A549 (cell line): ENCODE results near the gene INSM1. TPM values are rescaled to one million over a fixed set of nuclear protein-coding genes. Genes with fewer than 3 reads are reported as not detected.

Experiments
- ATAC-seq, 2 experiments: fragments of 200-7000 bp in 1 of 2; fragments of >200 bp in 1 of 2; cut with Nextera tagmentation in 1 of 2; cut with Tn5 transposase in 1 of 2; 3 replicates each; pipeline versions ENCODE4 v1.8.0 to v1.9.1; 2018 to 2020; ENCODE audit warnings: mild to moderate bottlenecking in 1 of 2, moderate library complexity in 1 of 2
- CTCF ChIA-PET: fragments of 300-600 bp; sonication (Branson Sonifier 250); formaldehyde crosslinking; extraction: SDS; loops from one replicate; lab custom pipeline; 2021; ENCODE audit warnings: antibody characterized with exemption, inconsistent platforms; lab: Yijun Ruan, JAX
- POLR2A ChIA-PET: fragments of 350-600 bp; formaldehyde crosslinking; extraction: SDS; loops from one replicate; lab custom pipeline; 2021; ENCODE audit warnings: antibody characterized with exemption, inconsistent platforms; lab: Yijun Ruan, JAX
- DNase-seq, 2 experiments: peaks; one replicate each; pipeline versions ENCODE4 v3.0.0 to v3.0.0-alpha.2; 2011 to 2016; ENCODE audit warnings: low read depth in 1 of 2, low spot score in 1 of 2
- FAIRE-seq: peaks from 2 replicates; lab custom pipeline; 2011; peaks lifted over from hg19 to GRCh38; lab: Jason Lieb, UNC
- H3K27ac ChIP-seq, 2 experiments: fragments of >200 bp; sonication (Bioruptor Twin); formaldehyde crosslinking; 3 replicates each; pipeline ENCODE4 v1.5.1; 2016 to 2017
- H3K4me1 ChIP-seq: fragments of >200 bp; sonication (Bioruptor Twin); formaldehyde crosslinking; 3 replicates; pipeline ENCODE4 v1.6.1; 2016
- H3K4me2 ChIP-seq: fragments of >200 bp; sonication (Bioruptor Twin); formaldehyde crosslinking; 3 replicates; pipeline ENCODE4 v1.6.1; 2016
- H3K4me3 ChIP-seq: fragments of >200 bp; sonication (Bioruptor Twin); formaldehyde crosslinking; 3 replicates; pipeline ENCODE4 v1.5.1; 2016
- H3K9me3 ChIP-seq: fragments of >200 bp; sonication (Bioruptor Twin); formaldehyde crosslinking; 3 replicates; pipeline ENCODE4 v1.6.1; 2016
- ATOH8 ChIP-seq: fragments of 250-450 bp; sonication (Bioruptor Pico); IDR thresholded peaks from 2 replicates; pipeline ENCODE4 v1.5.0; 2020; ENCODE audit warnings: low read depth, mild to moderate bottlenecking, moderate library complexity
- BHLHE40 ChIP-seq: IDR thresholded peaks from 2 replicates; pipeline ENCODE4 v1.6.1; 2012; ENCODE audit warnings: low read depth, low read length, inconsistent platforms
- CBX2 ChIP-seq: fragments of 200-600 bp; sonication (generic); IDR thresholded peaks from 2 replicates; pipeline ENCODE4 v1.6.1; 2016; ENCODE audit warnings: low read depth, mild to moderate bottlenecking, borderline replicate concordance
- CBX8 ChIP-seq: fragments of 200-600 bp; sonication (generic); IDR thresholded peaks from 2 replicates; pipeline ENCODE4 v1.6.1; 2016
- CHD2 ChIP-seq: fragments of 150-350 bp; IDR thresholded peaks from 2 replicates; pipeline ENCODE4 v1.6.1; 2014; ENCODE audit warnings: low read length; ENCODE audit not compliant: partially characterized antibody
- E2F6 ChIP-seq: IDR thresholded peaks from 2 replicates; pipeline ENCODE4 v1.6.1; 2012; ENCODE audit warnings: low read depth, borderline replicate concordance
- EHMT2 ChIP-seq: fragments of 200-600 bp; sonication (generic); IDR thresholded peaks from 2 replicates; pipeline ENCODE4 v1.6.1; 2016; ENCODE audit warnings: antibody characterized with exemption, low read depth, mild to moderate bottlenecking, moderate library complexity
- HEYL ChIP-seq: fragments of 250-450 bp; sonication (Bioruptor Pico); IDR thresholded peaks from 2 replicates; pipeline ENCODE4 v1.8.0; 2021; ENCODE audit warnings: mild to moderate bottlenecking, moderate library complexity
- HOXB13 ChIP-seq: fragments of 250-450 bp; sonication (Bioruptor Pico); IDR thresholded peaks from 2 replicates; pipeline ENCODE4 v1.5.0; 2020; ENCODE audit warnings: low read depth, mild to moderate bottlenecking, moderate library complexity
- HOXB5 ChIP-seq: fragments of 250-450 bp; sonication (Bioruptor Pico); IDR thresholded peaks from 2 replicates; pipeline ENCODE4 v1.5.0; 2020; ENCODE audit warnings: mild to moderate bottlenecking, moderate library complexity
- JUNB ChIP-seq: fragments of >200 bp; sonication (Bioruptor Twin); formaldehyde crosslinking; IDR thresholded peaks from 2 replicates; pipeline ENCODE4 v1.6.1; 2016
- KDM1A ChIP-seq: fragments of 200-600 bp; sonication (generic); IDR thresholded peaks from 2 replicates; pipeline ENCODE4 v1.6.1; 2016; ENCODE audit warnings: low read depth, mild to moderate bottlenecking
- KDM5A ChIP-seq: fragments of 200-600 bp; sonication (generic); IDR thresholded peaks from 2 replicates; pipeline ENCODE4 v1.6.1; 2016; ENCODE audit warnings: antibody characterized with exemption, mild to moderate bottlenecking
- MAZ ChIP-seq: fragments of 150-350 bp; IDR thresholded peaks from 2 replicates; pipeline ENCODE4 v1.6.1; 2014; ENCODE audit warnings: antibody characterized with exemption, low read depth, low read length, borderline replicate concordance
- NR3C1 ChIP-seq: fragments of >200 bp; sonication (Bioruptor Twin); formaldehyde crosslinking; IDR thresholded peaks from 3 replicates; pipeline ENCODE4 v1.6.1; 2017
- PBX3 ChIP-seq: IDR thresholded peaks from 2 replicates; pipeline ENCODE4 v1.6.1; 2012
- POLR2A ChIP-seq: IDR thresholded peaks from 2 replicates; pipeline ENCODE4 v1.6.1; 2012; ENCODE audit warnings: mild to moderate bottlenecking, low read length
- POLR2AphosphoS2 ChIP-seq: conservative IDR thresholded peaks from 2 replicates; pipeline ENCODE4 v1.6.1; 2012; ENCODE audit warnings: low read length, improper control_type of control experiment, inconsistent platforms
- RAD21 ChIP-seq, 2 experiments: fragments of >200 bp in 1 of 2; sonication (Bioruptor Twin) in 1 of 2; formaldehyde crosslinking in 1 of 2; IDR thresholded peaks in 1 of 2; conservative IDR thresholded peaks in 1 of 2; 2 replicates in 1 of 2; 3 replicates in 1 of 2; pipeline ENCODE4 v1.6.1; 2012 to 2018; ENCODE audit warnings: inconsistent platforms in 1 of 2
- RNF2 ChIP-seq: fragments of 200-600 bp; sonication (generic); IDR thresholded peaks from 2 replicates; pipeline ENCODE4 v1.6.1; 2016; ENCODE audit warnings: low read depth, mild to moderate bottlenecking, antibody characterized with exemption, moderate library complexity, borderline replicate concordance
- SMC3 ChIP-seq: fragments of >200 bp; sonication (Bioruptor Twin); formaldehyde crosslinking; IDR thresholded peaks from 3 replicates; pipeline ENCODE4 v1.6.1; 2018; ENCODE audit warnings: inconsistent platforms
- SREBF2 ChIP-seq: fragments of 450-650 bp; IDR thresholded peaks from 2 replicates; pipeline ENCODE4 v1.6.1; 2014; ENCODE audit warnings: mild to moderate bottlenecking, moderate library complexity
- TFCP2L1 ChIP-seq: fragments of 250-450 bp; sonication (Bioruptor Pico); IDR thresholded peaks from 2 replicates; pipeline ENCODE4 v1.5.0; 2021; ENCODE audit warnings: mild to moderate bottlenecking
- TP53 ChIP-seq: fragments of 250-450 bp; sonication (Bioruptor Pico); IDR thresholded peaks from 2 replicates; pipeline ENCODE4 v1.5.0; 2021; ENCODE audit warnings: mild to moderate bottlenecking, moderate library complexity
- ZC3H11A ChIP-seq: fragments of 450-650 bp; IDR thresholded peaks from 2 replicates; pipeline ENCODE4 v1.6.1; 2014; ENCODE audit warnings: antibody characterized with exemption, mild to moderate bottlenecking
- ZFP36 ChIP-seq: fragments of 450-650 bp; IDR thresholded peaks from 2 replicates; pipeline ENCODE4 v1.6.1; 2014; ENCODE audit warnings: borderline replicate concordance; ENCODE audit not compliant: partially characterized antibody
- WGBS: methylation state at CpG from one replicate; pipeline ENCODE4 v1.1.6; 2017; ENCODE audit errors: missing lambda C conversion rate; 5-methylcytosine and 5-hydroxymethylcytosine counted together
- polyA plus RNA-seq, 4 experiments: library from polyadenylated mRNA; depleted of rRNA in 3 of 4; stranded (reverse); fragments of >200 nt; fragmentation: RNase III in 1 of 4; extraction: RNeasy Plus Mini Kit Qiagen cat#74134 plus additional on column Dnase treatment in 1 of 4; gene quantifications; 2 replicates in 3 of 4; 3 replicates in 1 of 4; pipeline ENCODE4 v1.2.3, GENCODE V29; 2011 to 2017
- TF ChIP-seq, protein P1 (sequence below): fragments of 250-450 bp; sonication (Bioruptor Pico); IDR thresholded peaks from 2 replicates; pipeline ENCODE4 v1.5.0; 2021; ENCODE audit warnings: mild to moderate bottlenecking, moderate library complexity, borderline replicate concordance

The INSM1 gene
- polyA plus RNA-seq, 2 of the 4 experiments (the other 2 are of a cell fraction): not detected

DNA sequence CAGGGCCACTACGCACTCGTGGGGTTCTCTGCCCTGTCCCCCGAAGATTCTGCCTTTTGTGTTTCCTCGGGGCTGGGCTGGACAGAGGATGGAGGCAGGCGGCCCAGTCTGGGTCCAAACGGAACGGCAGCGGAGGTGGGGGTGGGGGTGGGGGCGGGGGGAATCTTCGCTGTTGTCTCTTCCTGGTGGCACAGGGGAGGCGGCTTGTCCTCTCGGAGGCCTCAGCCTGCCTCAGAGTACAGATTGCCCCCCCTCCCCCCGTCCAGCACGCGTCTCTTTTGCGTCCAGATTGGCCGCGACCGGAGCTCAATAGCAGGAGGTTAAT is 1.4 kb upstream of the INSM1 start:
- ChIA-PET CTCF (no interaction called here), POLR2A (no interaction called here)
- no peak for TF ChIP-seq SMC3
- no peak for TF ChIP-seq ATOH8
- no peak for TF ChIP-seq NR3C1
- no peak for TF ChIP-seq TFCP2L1
- no peak for TF ChIP-seq POLR2A
- no peak for TF ChIP-seq KDM5A
- no peak for TF ChIP-seq RAD21 (conservative IDR thresholded peaks at IDR 0.05 in 1 of 2, IDR thresholded peaks at IDR 0.05 in 1 of 2)
- no peak for TF ChIP-seq RNF2
- TF ChIP-seq EHMT2: no peak
- no peak for TF ChIP-seq MAZ
- no peak for TF ChIP-seq BHLHE40
- TF ChIP-seq HOXB5 (CRISPR knock-in tag): no peak
- TF ChIP-seq CBX2: no peak
- no peak for TF ChIP-seq CHD2
- no peak for TF ChIP-seq E2F6
- Histone ChIP-seq H3K4me3 (no peak overlapping the region; the same call in 2 of the 3 replicates), H3K4me2 (peak overlapping the region; percentile 94), H3K27ac (no peak overlapping the region), H3K9me3 (no peaks in the 10 kb centered on the region), H3K4me1 (peaks cover 31% of the 10 kb centered on the region)
- WGBS: 29% methylated on average over 13 of the region's 19 CpGs
- no peak for FAIRE-seq
- no peak for ATAC-seq
- DNase-seq: no peak

DNA sequence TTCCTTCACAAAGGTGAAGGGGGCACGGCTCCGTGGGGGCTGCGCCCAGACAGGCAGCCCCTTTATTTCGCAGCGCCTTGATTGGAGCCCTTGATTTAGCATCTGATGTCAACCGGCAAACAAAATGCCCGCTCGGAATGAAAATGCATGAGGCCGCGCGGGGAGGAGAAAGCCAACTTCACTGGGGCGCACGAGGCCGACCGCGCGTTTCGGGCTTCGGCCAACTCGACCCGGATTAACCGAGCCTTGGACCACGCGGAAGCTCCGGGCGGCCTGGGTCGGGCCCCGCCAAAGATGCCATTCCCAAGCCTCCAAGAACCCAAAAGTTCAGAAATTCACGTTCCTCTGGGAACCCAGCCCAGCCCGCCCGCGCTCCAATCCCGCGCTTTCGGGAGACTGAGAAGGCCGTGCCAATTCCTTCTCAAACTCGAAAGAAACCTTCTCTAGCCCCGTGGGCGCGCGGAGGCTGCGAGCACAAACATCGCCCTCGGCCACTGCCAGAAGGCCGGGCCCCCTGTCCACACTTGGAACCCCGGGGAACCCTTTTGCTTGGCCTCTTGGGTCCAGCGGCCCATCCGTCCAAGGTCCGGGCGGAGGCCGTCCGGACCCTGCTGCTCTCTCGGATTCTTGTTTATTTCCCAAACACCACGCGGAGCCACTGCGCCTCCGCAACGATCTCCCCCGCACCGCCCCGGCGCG is 879 bp upstream of the INSM1 start:
- CTCF ChIA-PET: no interaction called here
- no peak overlapping the region for H3K27ac ChIP-seq
- peak overlapping the region; percentile 94 for H3K4me2 ChIP-seq
- DNase-seq (peak in 1 of 2 experiments; percentile 31), FAIRE-seq (no peak), ATAC-seq (no peak)
- WGBS: 15% methylated on average over 47 of the region's 63 CpGs
- peaks cover 31% of the 10 kb centered on the region for H3K4me1 ChIP-seq
- POLR2A ChIA-PET: no interaction called here
- TF ChIP-seq RNF2 (0 out of 2 replicates have a peak, but pooled peaks have one; percentile 3), PBX3 (no peak)
- H3K4me3 ChIP-seq: peak overlapping the region; percentile 44
- H3K9me3 ChIP-seq: no peaks in the 10 kb centered on the region

GRCh38 chr20:20368418-20369249 is 730 bp downstream of the INSM1 start:
- CTCF ChIA-PET: interaction anchor here (0.9 to 1.2 kb wide), 3 partner anchors 16 to 225 kb away, joined by 3 to 5 read pairs (median 4); no protein-coding TSS in a partner anchor
- peak in 1 of 2 experiments; percentile 16 for DNase-seq

More at GRCh38 chr20:20368418-20369249, 730 bp downstream of the INSM1 start:
- Histone ChIP-seq H3K4me2 (peak overlapping the region; percentile 94), H3K4me3 (peak overlapping the region; percentile 44), H3K9me3 (no peaks in the 10 kb centered on the region)
- POLR2A ChIA-PET: no interaction called here
- FAIRE-seq: no peak
- ATAC-seq: peak in 1 of 2 experiments; percentile 14; a peak in 2 of 6 replicates
- WGBS: 3% methylated on average over 21 of the region's 130 CpGs
- TF ChIP-seq ZC3H11A (no peak), HEYL (CRISPR knock-in tag) (no peak), HOXB13 (CRISPR knock-in tag) (no peak), CBX8 (no peak), JUNB (no peak), SREBF2 (no peak), POLR2AphosphoS2 (no peak), TP53 (CRISPR knock-in tag) (no peak), KDM1A (no peak), ZFP36 (no peak), EHMT2 (no peak)
- TF ChIP-seq, protein P1, sequence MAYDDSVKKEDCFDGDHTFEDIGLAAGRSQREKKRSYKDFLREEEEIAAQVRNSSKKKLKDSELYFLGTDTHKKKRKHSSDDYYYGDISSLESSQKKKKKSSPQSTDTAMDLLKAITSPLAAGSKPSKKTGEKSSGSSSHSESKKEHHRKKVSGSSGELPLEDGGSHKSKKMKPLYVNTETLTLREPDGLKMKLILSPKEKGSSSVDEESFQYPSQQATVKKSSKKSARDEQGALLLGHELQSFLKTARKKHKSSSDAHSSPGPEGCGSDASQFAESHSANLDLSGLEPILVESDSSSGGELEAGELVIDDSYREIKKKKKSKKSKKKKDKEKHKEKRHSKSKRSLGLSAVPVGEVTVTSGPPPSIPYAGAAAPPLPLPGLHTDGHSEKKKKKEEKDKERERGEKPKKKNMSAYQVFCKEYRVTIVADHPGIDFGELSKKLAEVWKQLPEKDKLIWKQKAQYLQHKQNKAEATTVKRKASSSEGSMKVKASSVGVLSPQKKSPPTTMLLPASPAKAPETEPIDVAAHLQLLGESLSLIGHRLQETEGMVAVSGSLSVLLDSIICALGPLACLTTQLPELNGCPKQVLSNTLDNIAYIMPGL: no peak
- TF ChIP-seq, all 56 proteins: peak for 0
- no peak overlapping the region for H3K27ac ChIP-seq
- peaks cover 31% of the 10 kb centered on the region for H3K4me1 ChIP-seq
